ENCODE results near the gene DIP2A. TPM values are rescaled to one million over a fixed set of nuclear protein-coding genes. Genes with fewer than 3 reads are reported as not detected.

DIP2A gene
- total and polyA plus RNA-seq, 2 of the 8 experiments (the other 6 are each of a cell fraction or from before 2014, with no cell fraction given), result 16.0 to 27.1 TPM

DNA sequence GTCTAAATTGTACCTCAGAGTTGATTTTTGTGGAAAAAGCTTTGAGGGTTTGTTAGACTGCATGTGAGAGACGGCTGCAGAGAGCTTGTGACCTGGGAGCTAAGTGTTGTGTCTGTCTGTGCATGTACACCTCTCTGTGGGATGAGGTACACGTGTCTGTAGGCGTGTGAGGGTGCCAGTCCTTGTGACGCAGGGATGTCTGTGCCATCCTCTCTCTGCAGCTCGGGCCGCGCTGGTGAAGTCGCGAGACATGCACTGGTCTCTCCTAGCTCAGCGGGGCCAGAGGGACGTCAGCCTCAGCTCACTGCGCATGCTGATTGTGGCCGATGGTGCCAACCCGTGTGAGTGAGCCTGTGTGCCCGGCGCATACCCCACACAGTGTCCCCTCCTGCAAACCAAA lies 79.6 kb downstream of the DIP2A start:
- Histone ChIP-seq H3K18ac (ENCODE audit: extremely low read depth, low read length) (no peak overlapping the region), H3K9me3 (ENCODE audit: insufficient read depth in 2 of 2, low read depth in 1 of 2, low read length in 1 of 2) (no peaks in the 10 kb centered on the region), H2BK20ac (ENCODE audit: low read length) (no peak overlapping the region), H3K23ac (ENCODE audit: insufficient read length) (no peak overlapping the region), H2AK5ac (ENCODE audit: low read depth, low read length) (no peak overlapping the region), H4K8ac (ENCODE audit: extremely low read depth, insufficient read depth, low read length) (no peak overlapping the region), H4K5ac (ENCODE audit: insufficient read length, low read depth, low read length) (no peak overlapping the region), H2BK15ac (ENCODE audit: low read length) (no peak overlapping the region), H3K4me1 (replicated peaks in 1 of 4; ENCODE audit: control insufficient read depth in 3 of 4, insufficient read depth in 4 of 4, low read length in 3 of 4) (no peaks in the 10 kb centered on the region), H2AFZ (ENCODE audit: low read length) (no peak overlapping the region), H3K4me2 (ENCODE audit: insufficient read depth in 1 of 2, low read depth in 2 of 2, low read length in 2 of 2) (no peak overlapping the region), H3K56ac (replicated peaks; ENCODE audit: insufficient read length, low read depth, low read length) (no peak overlapping the region), H3K4me3 (ENCODE audit: extremely low read depth in 1 of 4, insufficient read depth in 2 of 4, low read depth in 3 of 4, low read length in 4 of 4) (no peak overlapping the region), H3K79me1 (ENCODE audit: low read depth, low read length) (no peaks in the 10 kb centered on the region), H3K27me3 (replicated peaks in 1 of 4; ENCODE audit: control insufficient read depth in 3 of 4, extremely low read depth in 1 of 4, insufficient read depth in 3 of 4, low read length in 3 of 4) (no peaks in the 10 kb centered on the region), H4K91ac (replicated peaks; ENCODE audit: insufficient read length, low read length) (no peak overlapping the region), H2BK5ac (ENCODE audit: low read depth, low read length) (no peak overlapping the region), H3K27ac (ENCODE audit: low read depth, low read length) (no peak overlapping the region), H3K36me3 (ENCODE audit: control insufficient read depth in 2 of 4, insufficient read depth in 4 of 4, low read length in 3 of 4) (peaks cover 4 to 20% (median 12%) of the 10 kb centered on the region in 4 experiments; a peak in 5 of 8 replicates), H3K79me2 (ENCODE audit: control insufficient read depth in 1 of 2, insufficient read depth in 2 of 2, low read length in 2 of 2) (no peaks in the 10 kb centered on the region), H3K4ac (replicated peaks; ENCODE audit: insufficient read length, low read depth, low read length) (no peak overlapping the region), H3K23me2 (ENCODE audit: low read depth, low read length) (no peaks in the 10 kb centered on the region), H4K20me1 (replicated peaks in 1 of 2; ENCODE audit: control insufficient read depth in 1 of 2, insufficient read depth in 2 of 2, low read length in 2 of 2) (peaks cover 0 to 5% of the 10 kb centered on the region in 2 experiments), H2BK12ac (ENCODE audit: low read depth, low read length) (no peak overlapping the region), H3K9ac (replicated peaks in 1 of 4; ENCODE audit: extremely low read depth in 1 of 4, low read depth in 3 of 4, low read length in 3 of 4) (no peak overlapping the region), H3K14ac (ENCODE audit: insufficient read length) (no peak overlapping the region), H2BK120ac (replicated peaks; ENCODE audit: low read depth, low read length) (no peak overlapping the region)
- POLR2A ChIA-PET (ENCODE audit: partially characterized antibody), result no interaction called here
- CTCF ChIA-PET (ENCODE audit: partially characterized antibody), result interaction anchor here (1.3 kb wide), 1 partner anchor 105 kb away, joined by 5 read pairs; no protein-coding TSS in a partner anchor
- DNase-seq (ENCODE audit: low read depth in 1 of 2, low spot score in 2 of 2) (no peak), FAIRE-seq (no peak)
- WGBS, 2 experiments (ENCODE audit: extremely low coverage in 1 of 2, insufficient coverage in 1 of 2, insufficient read length in 1 of 2, insufficient replicate concordance in 2 of 2, low coverage in 1 of 2, low lambda C conversion rate in 2 of 2, missing lambda C conversion rate in 1 of 2), result 93% methylated on average over 16 of the region's 16 CpGs; no CpG with 5 or more reads in 1 of the 2 experiments
- TF ChIP-seq CHD2 (IDR thresholded peaks at IDR 0.05; ENCODE audit: low read length) (no peak), YY1 (IDR thresholded peaks at IDR 0.05; ENCODE audit: low read depth, low read length) (no peak), NRF1 (IDR thresholded peaks at IDR 0.05; ENCODE audit: low read depth, low read length) (no peak), SAP30 (IDR thresholded peaks at IDR 0.05; ENCODE audit: insufficient read depth, insufficient replicate concordance, low read length) (no peak), RXRA (IDR thresholded peaks at IDR 0.05; ENCODE audit: insufficient read depth, low read depth, low read length) (no peak), KDM5A (IDR thresholded peaks at IDR 0.05; ENCODE audit: low read length) (no peak), GABPA (IDR thresholded peaks at IDR 0.05; ENCODE audit: borderline replicate concordance, insufficient read depth, low read length) (no peak), HDAC2 (IDR thresholded peaks at IDR 0.05; ENCODE audit: borderline replicate concordance in 1 of 2, low read depth in 2 of 2, low read length in 2 of 2) (no peak), SRF (IDR thresholded peaks at IDR 0.05; ENCODE audit: low read depth, low read length) (no peak), FOSL1 (IDR thresholded peaks at IDR 0.05; ENCODE audit: insufficient read depth, low read depth, low read length) (no peak), TBP (IDR thresholded peaks at IDR 0.05; ENCODE audit: low read depth, low read length) (no peak), CEBPB (IDR thresholded peaks at IDR 0.05; ENCODE audit: low read depth, low read length) (no peak), EZH2 (IDR thresholded peaks at IDR 0.05; ENCODE audit: low read depth, low read length, severe bottlenecking) (no peak), CTBP2 (IDR thresholded peaks at IDR 0.05; ENCODE audit: borderline replicate concordance, insufficient read depth, insufficient read length, low read length) (no peak), BACH1 (IDR thresholded peaks at IDR 0.05; ENCODE audit: low read length) (no peak)
